GM12892 (cell line): ENCODE results near the gene RNF144A.

ENCODE experiments used
- POLR2A ChIP-seq: IDR thresholded peaks from 2 replicates; pipeline ENCODE4 v1.6.1; 2011; ENCODE audit warnings: low read depth, low read length, control low read depth
- POLR2AphosphoS5 ChIP-seq: IDR thresholded peaks from 2 replicates; pipeline ENCODE4 v1.6.1; 2011; ENCODE audit warnings: low read depth, low read length, control low read depth
- TAF1 ChIP-seq: IDR thresholded peaks from 2 replicates; pipeline ENCODE4 v1.6.1; 2011; ENCODE audit warnings: low read depth, mild to moderate bottlenecking, control low read depth, low read length, borderline replicate concordance

DNA sequence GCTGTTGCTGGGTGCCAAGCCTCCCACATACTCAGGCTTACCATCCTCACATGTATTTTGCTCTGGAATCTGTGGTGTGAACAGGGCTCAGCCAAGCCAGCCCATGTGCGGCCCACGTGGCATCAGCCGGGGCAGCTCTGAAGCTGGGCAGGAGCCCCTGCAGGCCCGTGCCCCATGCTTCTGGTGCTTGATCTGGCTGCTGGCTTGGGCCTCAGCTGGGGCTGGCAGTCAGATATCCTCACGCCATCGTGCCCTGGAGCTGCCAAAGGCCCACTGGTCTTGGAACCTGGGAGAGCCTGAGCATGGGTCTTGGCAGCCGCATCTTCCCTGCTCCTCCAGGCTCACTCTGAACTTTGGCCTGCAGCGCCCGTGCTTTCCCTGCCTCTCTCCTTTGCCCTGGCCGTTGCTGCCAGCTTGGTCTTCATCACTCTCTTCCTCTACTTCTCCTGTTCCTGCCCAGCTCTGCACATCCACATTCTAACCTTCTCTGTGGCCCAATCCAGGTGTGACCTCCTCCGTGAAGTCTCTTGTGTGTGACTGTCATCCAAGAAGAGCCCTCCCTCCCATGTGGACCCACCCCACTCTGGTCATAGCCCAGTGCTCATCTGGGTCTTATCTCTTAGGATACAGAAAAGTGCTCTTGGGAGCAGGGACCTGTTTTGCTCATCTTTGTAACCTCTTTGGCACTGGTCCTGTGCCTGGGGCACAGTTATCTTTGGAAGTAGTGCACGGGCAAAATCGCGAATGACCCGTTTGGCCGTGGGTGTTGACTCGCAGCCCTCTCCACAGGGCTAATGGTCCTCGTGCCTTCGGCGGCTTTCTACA is 116.1 kb downstream of the RNF144A start:
- no peak for TF ChIP-seq POLR2AphosphoS5
- TF ChIP-seq TAF1, result no peak
- TF ChIP-seq POLR2A, result no peak
